ENCODE results near the gene OR5K2. TPM values are rescaled to one million over a fixed set of nuclear protein-coding genes. Genes with fewer than 3 reads are reported as not detected.

OR5K2 gene
- total RNA-seq, result not detected

DNA sequence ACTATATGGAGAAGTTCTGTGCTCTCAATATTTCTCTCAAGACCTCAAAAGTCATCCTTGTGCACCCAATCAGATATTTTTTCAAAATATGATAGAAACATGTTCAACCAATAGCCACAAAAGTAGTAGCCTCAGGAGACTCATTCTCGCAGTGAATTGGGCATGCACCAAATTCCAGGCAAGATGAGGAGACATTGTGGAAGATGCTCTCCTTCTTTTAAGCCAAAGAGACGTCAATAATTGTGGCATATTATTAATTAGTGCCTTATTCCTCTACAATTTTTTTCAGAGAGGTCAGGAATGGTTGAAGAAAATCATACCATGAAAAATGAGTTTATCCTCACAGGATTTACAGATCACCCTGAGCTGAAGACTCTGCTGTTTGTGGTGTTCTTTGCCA is at the start of gene OR5K2:
TSS of gene OR5K2 (plus strand) at position 301 of the 400 bp plus-strand sequence. CDS start at position 301, 0 bp downstream.
- H3K9me3 ChIP-seq, result no peaks in the 10 kb centered on the region
- H3K4me3 ChIP-seq, result no peak within 1 kb of the TSS
- H3K27ac ChIP-seq, result no peak within 1 kb of the TSS
- H3K4me1 ChIP-seq, result no peaks in the 10 kb centered on the region
- no peak for TF ChIP-seq CTCF (IDR thresholded peaks at IDR 0.05)
- H3K36me3 ChIP-seq, result no peaks in the 10 kb centered on the region
- no peak for DNase-seq (ENCODE audit: low spot score in 2 of 2)
- intact Hi-C loops (cut with DNase I), result no loop called here
- no peaks in the 10 kb centered on the region for H3K27me3 ChIP-seq

DNA sequence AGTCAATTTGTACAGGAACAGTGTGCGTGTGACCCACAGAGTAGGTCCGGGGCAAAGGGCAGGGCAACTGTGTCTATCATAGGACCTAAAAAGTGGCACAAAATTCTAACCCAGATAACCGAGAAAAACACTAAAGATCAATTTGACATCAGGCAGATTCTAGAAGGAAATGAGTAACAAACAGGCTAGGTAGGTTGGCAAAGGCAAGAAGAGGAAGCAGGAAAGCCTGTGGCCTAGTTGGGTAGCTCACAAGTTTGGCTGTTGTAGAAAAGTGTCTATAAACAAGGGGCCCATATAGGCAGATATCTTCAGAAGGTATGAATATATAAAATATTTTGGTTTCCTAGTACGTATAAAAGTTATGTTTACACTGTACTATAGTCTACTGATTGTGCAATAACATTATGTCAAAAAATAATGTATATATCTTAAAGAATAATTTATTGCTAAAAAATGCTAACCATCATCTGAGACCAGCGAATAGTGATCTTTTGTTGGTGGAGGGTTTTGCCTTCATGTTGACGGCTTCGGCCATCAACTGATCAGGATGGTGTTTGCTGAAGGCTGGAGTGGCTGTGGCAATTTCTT is 47.8 kb upstream of the OR5K2 start:
- Histone ChIP-seq H3K9me3 (no peaks in the 10 kb centered on the region), H3K4me1 (no peaks in the 10 kb centered on the region), H3K27ac (no peak overlapping the region), H3K36me3 (no peaks in the 10 kb centered on the region), H3K4me3 (no peak overlapping the region), H3K27me3 (no peaks in the 10 kb centered on the region)
- intact Hi-C loops (cut with DNase I), result no loop called here
- no peak for TF ChIP-seq CTCF (IDR thresholded peaks at IDR 0.05)
- DNase-seq (ENCODE audit: low spot score in 2 of 2), result no peak

DNA sequence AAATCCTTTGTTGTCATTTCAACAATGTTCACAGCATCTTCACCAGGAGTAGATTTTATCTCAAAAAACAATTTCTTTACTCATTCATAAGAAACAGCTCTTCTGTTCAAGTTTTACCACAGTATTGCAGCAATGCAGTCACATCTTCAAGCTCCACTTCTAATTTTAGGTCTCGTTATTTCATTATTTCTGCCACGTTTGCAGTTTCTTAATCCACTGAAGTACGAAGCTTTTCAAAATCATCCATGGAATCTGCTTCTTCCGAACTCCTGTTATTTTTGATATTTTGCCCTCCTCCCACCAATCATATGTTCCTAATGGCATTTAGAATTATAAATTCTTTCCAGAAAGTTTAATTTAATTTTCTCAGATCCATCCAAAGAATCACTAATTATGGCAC is 47.1 kb upstream of the OR5K2 start:
- Histone ChIP-seq H3K27me3 (no peaks in the 10 kb centered on the region), H3K27ac (no peak overlapping the region)

GRCh38 chr3:98453827-98454226 is 43.7 kb upstream of the OR5K2 start:
- no peak for DNase-seq (ENCODE audit: low spot score in 2 of 2)
- intact Hi-C loops (cut with DNase I), result no loop called here
- no peaks in the 10 kb centered on the region for H3K27me3 ChIP-seq
- no peak overlapping the region for H3K4me3 ChIP-seq
- no peak overlapping the region for H3K27ac ChIP-seq
- no peak for TF ChIP-seq CTCF (IDR thresholded peaks at IDR 0.05)
- H3K9me3 ChIP-seq, result no peaks in the 10 kb centered on the region
- H3K36me3 ChIP-seq, result no peaks in the 10 kb centered on the region
- H3K4me1 ChIP-seq, result no peaks in the 10 kb centered on the region

More for the DNA sequence above, 47.1 kb upstream of the OR5K2 start:
- no peak for DNase-seq (ENCODE audit: low spot score in 2 of 2)
- intact Hi-C loops (cut with DNase I), result no loop called here
- no peaks in the 10 kb centered on the region for H3K9me3 ChIP-seq
- H3K4me1 ChIP-seq, result no peaks in the 10 kb centered on the region
- TF ChIP-seq CTCF (IDR thresholded peaks at IDR 0.05), result no peak
- H3K4me3 ChIP-seq, result no peak overlapping the region
- H3K36me3 ChIP-seq, result no peaks in the 10 kb centered on the region

DNA sequence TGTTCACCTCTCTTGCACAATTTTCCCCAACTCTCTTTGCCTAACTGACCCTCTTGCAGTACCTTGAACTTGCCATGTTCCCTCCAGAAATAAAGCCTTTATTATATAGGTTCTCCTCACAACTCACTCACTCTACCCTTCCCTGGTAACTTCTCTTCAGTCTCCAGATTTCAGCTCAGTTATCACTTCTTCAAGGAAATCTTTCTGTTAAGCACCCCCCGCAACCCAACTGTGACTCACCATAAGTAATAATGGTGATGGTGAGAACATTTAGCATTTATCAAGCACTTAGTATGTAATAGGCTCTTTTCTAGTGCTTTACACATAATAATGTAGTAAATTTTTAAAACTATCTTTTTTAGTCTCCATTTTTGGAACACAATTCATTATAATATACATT is 42.6 kb upstream of the OR5K2 start:
- intact Hi-C loops (cut with DNase I), result no loop called here
- no peak for TF ChIP-seq CTCF (IDR thresholded peaks at IDR 0.05)
- DNase-seq (ENCODE audit: low spot score in 2 of 2), result no peak
- Histone ChIP-seq H3K36me3 (no peaks in the 10 kb centered on the region), H3K27me3 (no peaks in the 10 kb centered on the region), H3K4me1 (no peaks in the 10 kb centered on the region), H3K9me3 (peaks cover 0 to 6% of the 10 kb centered on the region in 2 donors), H3K27ac (no peak overlapping the region), H3K4me3 (no peak overlapping the region)

GRCh38 chr3:98457543-98457942 is 39.9 kb upstream of the OR5K2 start:
- Histone ChIP-seq H3K9me3 (peaks cover 0 to 6% of the 10 kb centered on the region in 2 donors), H3K4me1 (no peaks in the 10 kb centered on the region), H3K4me3 (no peak overlapping the region), H3K36me3 (no peaks in the 10 kb centered on the region), H3K27me3 (no peaks in the 10 kb centered on the region), H3K27ac (no peak overlapping the region)
- DNase-seq (ENCODE audit: low spot score in 2 of 2), result no peak
- TF ChIP-seq CTCF (IDR thresholded peaks at IDR 0.05), result no peak
- intact Hi-C loops (cut with DNase I), result no loop called here

Data from ascending aorta (tissue), 2 donors.